ENCODE data around the gene DDX10. TPM values are rescaled to one million over a fixed set of nuclear protein-coding genes. Genes with fewer than 3 reads are reported as not detected.

DDX10 gene
- total RNA-seq, 1 experiment from 2014 or later, result 72.2 TPM

DNA sequence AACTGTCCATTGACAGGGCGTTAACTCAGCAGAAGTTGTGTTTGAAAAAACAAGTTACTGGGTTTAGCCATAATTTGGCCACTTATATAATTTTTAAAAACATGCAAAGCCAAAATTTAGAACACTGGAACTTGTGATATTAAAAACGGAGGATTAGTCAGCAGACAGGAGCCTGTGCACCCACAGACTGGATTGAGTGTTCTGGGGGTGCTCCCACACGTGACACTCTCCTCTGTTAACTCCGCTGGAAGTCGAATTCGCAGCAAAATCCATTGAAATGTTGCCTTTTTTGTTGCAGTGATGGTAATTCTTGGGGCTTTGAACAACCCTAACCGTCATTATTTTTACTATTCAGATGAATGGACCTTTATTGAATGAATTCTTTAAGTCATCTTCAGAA is 269.8 kb downstream of the DDX10 start:
- TF ChIP-seq EZH2 (IDR thresholded peaks at IDR 0.05; ENCODE audit: borderline replicate concordance, low read depth, low read length, poor library complexity, severe bottlenecking), result no peak
- TF ChIP-seq, protein P1, sequence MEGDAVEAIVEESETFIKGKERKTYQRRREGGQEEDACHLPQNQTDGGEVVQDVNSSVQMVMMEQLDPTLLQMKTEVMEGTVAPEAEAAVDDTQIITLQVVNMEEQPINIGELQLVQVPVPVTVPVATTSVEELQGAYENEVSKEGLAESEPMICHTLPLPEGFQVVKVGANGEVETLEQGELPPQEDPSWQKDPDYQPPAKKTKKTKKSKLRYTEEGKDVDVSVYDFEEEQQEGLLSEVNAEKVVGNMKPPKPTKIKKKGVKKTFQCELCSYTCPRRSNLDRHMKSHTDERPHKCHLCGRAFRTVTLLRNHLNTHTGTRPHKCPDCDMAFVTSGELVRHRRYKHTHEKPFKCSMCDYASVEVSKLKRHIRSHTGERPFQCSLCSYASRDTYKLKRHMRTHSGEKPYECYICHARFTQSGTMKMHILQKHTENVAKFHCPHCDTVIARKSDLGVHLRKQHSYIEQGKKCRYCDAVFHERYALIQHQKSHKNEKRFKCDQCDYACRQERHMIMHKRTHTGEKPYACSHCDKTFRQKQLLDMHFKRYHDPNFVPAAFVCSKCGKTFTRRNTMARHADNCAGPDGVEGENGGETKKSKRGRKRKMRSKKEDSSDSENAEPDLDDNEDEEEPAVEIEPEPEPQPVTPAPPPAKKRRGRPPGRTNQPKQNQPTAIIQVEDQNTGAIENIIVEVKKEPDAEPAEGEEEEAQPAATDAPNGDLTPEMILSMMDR (conservative IDR thresholded peaks at IDR 0.05; ENCODE audit: low read depth, low read length), result no peak
- CTCF ChIA-PET, result no interaction called here
- BruUV-seq (replicated peaks), result no TSS peak
- no peaks in the 10 kb centered on the region for H3K36me3 ChIP-seq (ENCODE audit: insufficient read depth, low read length, poor library complexity, severe bottlenecking)
- H3K4me1 ChIP-seq (ENCODE audit: insufficient read depth, low read length, poor library complexity, severe bottlenecking), result peaks cover 6% of the 10 kb centered on the region
- POLR2A ChIA-PET (ENCODE audit: low non-redundant PET), result no interaction called here
- intact Hi-C loops (cut with micrococcal nuclease; ENCODE audit: unreplicated experiment), result no loop called here
- no peak overlapping the region for H3K27ac ChIP-seq (ENCODE audit: low read depth, low read length, poor library complexity, severe bottlenecking)
- H3K9me3 ChIP-seq (ENCODE audit: low read depth, low read length, poor library complexity, severe bottlenecking), result no peaks in the 10 kb centered on the region
- DNase-seq (ENCODE audit: low spot score), result no peak
- no peak overlapping the region for H3K4me3 ChIP-seq (ENCODE audit: low read depth, low read length, poor library complexity, severe bottlenecking)
- H3K27me3 ChIP-seq (replicated peaks; ENCODE audit: insufficient read depth, low read depth, low read length, poor library complexity), result no peaks in the 10 kb centered on the region

DNA sequence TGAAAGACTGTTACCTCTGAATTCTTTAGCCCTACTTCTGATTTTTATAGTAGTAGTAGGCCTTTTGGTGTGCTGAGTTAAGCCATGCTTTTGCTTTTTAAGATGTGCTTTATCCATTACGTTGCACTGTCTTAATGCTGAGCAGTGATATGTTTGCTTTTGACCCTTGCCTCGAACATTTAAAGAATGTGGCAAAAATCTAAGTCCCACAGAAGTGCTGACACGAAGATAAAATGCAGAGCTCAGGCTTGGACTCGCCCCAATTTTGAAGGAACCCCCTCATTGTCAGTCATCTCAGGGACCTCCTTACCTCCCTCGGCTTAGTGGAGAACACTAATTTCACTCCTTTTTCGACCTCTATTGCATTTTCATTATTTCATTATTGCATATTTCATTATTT is 272.9 kb downstream of the DDX10 start:
- no peak overlapping the region for H3K27ac ChIP-seq (ENCODE audit: low read depth, low read length, poor library complexity, severe bottlenecking)
- no peak for DNase-seq (ENCODE audit: low spot score)
- intact Hi-C loops (cut with micrococcal nuclease; ENCODE audit: unreplicated experiment), result no loop called here
- no peaks in the 10 kb centered on the region for H3K36me3 ChIP-seq (ENCODE audit: insufficient read depth, low read length, poor library complexity, severe bottlenecking)
- no peak for TF ChIP-seq EZH2 (IDR thresholded peaks at IDR 0.05; ENCODE audit: borderline replicate concordance, low read depth, low read length, poor library complexity, severe bottlenecking)
- TF ChIP-seq, protein P1 (conservative IDR thresholded peaks at IDR 0.05; ENCODE audit: low read depth, low read length), result no peak
- no peaks in the 10 kb centered on the region for H3K9me3 ChIP-seq (ENCODE audit: low read depth, low read length, poor library complexity, severe bottlenecking)
- no peak overlapping the region for H3K4me3 ChIP-seq (ENCODE audit: low read depth, low read length, poor library complexity, severe bottlenecking)
- ChIA-PET POLR2A (ENCODE audit: low non-redundant PET) (no interaction called here), CTCF (no interaction called here)
- peaks cover 6% of the 10 kb centered on the region for H3K4me1 ChIP-seq (ENCODE audit: insufficient read depth, low read length, poor library complexity, severe bottlenecking)
- no TSS peak for BruUV-seq (replicated peaks)
- no peaks in the 10 kb centered on the region for H3K27me3 ChIP-seq (replicated peaks; ENCODE audit: insufficient read depth, low read depth, low read length, poor library complexity)

DNA sequence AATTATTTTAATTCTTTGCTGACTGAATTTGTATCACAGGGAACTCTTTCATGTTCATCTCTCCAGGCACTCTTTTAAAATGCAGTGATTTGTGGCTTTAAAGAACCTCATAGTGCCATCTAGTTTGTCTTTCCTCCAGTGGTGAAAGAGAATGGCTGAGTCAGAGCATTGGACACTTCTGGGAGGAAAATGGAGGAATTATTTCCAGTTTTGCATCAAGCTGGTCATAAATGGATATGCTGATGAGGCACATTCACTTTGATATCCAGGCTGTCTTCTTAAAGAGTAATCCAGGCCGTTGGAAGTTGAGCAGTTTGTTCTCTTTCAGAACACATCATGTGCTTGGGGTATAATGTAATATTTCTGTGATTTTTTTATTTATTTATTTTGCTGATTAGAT is 273.7 kb downstream of the DDX10 start:
- no peaks in the 10 kb centered on the region for H3K9me3 ChIP-seq (ENCODE audit: low read depth, low read length, poor library complexity, severe bottlenecking)
- peaks cover 6% of the 10 kb centered on the region for H3K4me1 ChIP-seq (ENCODE audit: insufficient read depth, low read length, poor library complexity, severe bottlenecking)
- no peak overlapping the region for H3K27ac ChIP-seq (ENCODE audit: low read depth, low read length, poor library complexity, severe bottlenecking)
- intact Hi-C loops (cut with micrococcal nuclease; ENCODE audit: unreplicated experiment), result no loop called here
- no TSS peak for BruUV-seq (replicated peaks)
- CTCF ChIA-PET, result no interaction called here
- no peaks in the 10 kb centered on the region for H3K27me3 ChIP-seq (replicated peaks; ENCODE audit: insufficient read depth, low read depth, low read length, poor library complexity)
- no peak overlapping the region for H3K4me3 ChIP-seq (ENCODE audit: low read depth, low read length, poor library complexity, severe bottlenecking)
- DNase-seq (ENCODE audit: low spot score), result no peak
- no peak for TF ChIP-seq EZH2 (IDR thresholded peaks at IDR 0.05; ENCODE audit: borderline replicate concordance, low read depth, low read length, poor library complexity, severe bottlenecking)
- TF ChIP-seq, protein P1 (conservative IDR thresholded peaks at IDR 0.05; ENCODE audit: low read depth, low read length), result no peak
- H3K36me3 ChIP-seq (ENCODE audit: insufficient read depth, low read length, poor library complexity, severe bottlenecking), result no peaks in the 10 kb centered on the region
- POLR2A ChIA-PET (ENCODE audit: low non-redundant PET), result no interaction called here

Measured in A673 (cell line).